ENCODE results near the gene IL34. TPM values are rescaled to one million over a fixed set of nuclear protein-coding genes. Genes with fewer than 3 reads are reported as not detected.
"Not testable (repeated sequence)": the region's sequence is repeated elsewhere in the genome, so short reads cannot be mapped to it uniquely, and the experiment has no call there.

IL34 gene
- total RNA-seq, 1 donor from 2014 or later: not detected

DNA sequence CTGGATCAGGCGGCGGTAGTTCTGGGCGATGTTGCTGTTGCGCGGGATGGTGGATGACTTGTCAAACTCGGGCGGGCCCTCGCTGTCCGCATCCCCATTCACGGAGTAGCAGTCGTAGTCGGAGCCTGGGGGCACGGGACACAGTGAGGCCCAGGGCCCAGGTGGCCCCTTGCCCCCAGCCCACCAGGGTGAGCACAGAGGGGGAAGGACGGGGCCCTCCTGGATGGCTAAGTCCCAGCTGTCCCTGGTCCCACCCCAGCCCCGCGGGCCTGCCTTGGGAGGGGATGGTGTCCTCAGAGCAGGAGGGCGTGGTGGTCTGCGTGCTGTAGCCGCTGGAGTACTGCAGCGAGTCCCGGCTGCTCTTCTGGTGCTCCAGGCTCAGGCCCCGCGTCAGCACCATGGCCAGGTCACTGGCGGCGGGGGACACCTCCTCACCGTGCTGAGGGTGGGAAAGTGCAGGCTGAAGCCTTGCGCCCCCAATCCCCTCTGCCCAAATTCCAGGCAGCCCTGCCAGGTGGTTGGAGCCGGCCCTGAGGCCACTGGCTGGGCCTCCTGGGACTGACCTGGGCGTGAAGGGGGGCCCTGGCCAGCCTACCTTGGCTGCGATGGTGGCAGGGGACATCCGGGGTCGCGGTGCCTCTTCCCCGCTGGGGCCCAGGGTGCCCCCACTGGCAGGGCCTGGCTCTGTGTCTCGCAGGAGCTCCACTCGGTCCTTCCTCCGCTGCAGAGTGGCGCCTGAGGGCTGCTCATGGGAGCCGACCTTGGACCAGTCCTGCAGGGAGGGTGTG lies 18.2 kb downstream of the IL34 start:
- no peak for DNase-seq (ENCODE audit: low spot score)
- Mint-ChIP-seq H3K9me3 (no peaks in the 10 kb centered on the region), H3K27ac (no peak overlapping the region), H3K4me1 (ENCODE audit: low read depth) (no peaks in the 10 kb centered on the region), H3K4me3 (no peak overlapping the region), H3K27me3 (ENCODE audit: insufficient read depth) (peaks cover 9% of the 10 kb centered on the region), H3K36me3 (ENCODE audit: low read depth) (no peaks in the 10 kb centered on the region)
- intact Hi-C loops (cut with micrococcal nuclease): no loop called here

DNA sequence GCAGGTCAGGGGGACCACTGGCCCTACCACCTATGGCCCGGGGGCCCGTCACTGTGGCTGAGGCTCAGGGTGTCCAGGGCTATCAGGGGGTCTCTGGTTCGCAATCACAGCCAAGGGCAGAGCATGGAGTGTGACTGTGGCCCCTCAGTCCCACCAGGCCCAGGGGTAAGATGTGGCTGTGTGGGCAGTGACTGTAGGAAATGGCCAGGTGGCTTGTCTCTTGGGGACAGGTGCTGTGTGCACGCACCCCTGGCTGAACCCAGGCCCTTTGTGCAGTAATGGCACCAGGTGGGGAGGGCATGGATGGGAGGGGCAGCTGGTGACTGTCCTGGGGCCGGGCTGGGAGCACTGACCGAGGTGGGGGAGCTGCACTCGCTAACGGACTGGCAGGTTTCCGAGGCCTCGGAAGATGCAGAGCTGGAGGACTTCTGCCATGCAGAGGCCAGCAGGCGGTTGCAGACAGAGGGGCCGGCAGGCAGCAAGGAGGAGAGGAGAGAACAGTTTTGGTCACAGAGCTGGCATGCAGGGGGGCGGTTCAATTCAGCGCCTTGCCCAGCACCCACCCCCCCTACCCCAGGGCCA lies 18.8 kb downstream of the IL34 start:
- Mint-ChIP-seq H3K27me3 (ENCODE audit: insufficient read depth) (peaks cover 9% of the 10 kb centered on the region), H3K9me3 (no peaks in the 10 kb centered on the region), H3K36me3 (ENCODE audit: low read depth) (no peaks in the 10 kb centered on the region), H3K4me3 (no peak overlapping the region), H3K4me1 (ENCODE audit: low read depth) (no peaks in the 10 kb centered on the region), H3K27ac (no peak overlapping the region)
- intact Hi-C loops (cut with micrococcal nuclease): no loop called here
- DNase-seq (ENCODE audit: low spot score): no peak

DNA sequence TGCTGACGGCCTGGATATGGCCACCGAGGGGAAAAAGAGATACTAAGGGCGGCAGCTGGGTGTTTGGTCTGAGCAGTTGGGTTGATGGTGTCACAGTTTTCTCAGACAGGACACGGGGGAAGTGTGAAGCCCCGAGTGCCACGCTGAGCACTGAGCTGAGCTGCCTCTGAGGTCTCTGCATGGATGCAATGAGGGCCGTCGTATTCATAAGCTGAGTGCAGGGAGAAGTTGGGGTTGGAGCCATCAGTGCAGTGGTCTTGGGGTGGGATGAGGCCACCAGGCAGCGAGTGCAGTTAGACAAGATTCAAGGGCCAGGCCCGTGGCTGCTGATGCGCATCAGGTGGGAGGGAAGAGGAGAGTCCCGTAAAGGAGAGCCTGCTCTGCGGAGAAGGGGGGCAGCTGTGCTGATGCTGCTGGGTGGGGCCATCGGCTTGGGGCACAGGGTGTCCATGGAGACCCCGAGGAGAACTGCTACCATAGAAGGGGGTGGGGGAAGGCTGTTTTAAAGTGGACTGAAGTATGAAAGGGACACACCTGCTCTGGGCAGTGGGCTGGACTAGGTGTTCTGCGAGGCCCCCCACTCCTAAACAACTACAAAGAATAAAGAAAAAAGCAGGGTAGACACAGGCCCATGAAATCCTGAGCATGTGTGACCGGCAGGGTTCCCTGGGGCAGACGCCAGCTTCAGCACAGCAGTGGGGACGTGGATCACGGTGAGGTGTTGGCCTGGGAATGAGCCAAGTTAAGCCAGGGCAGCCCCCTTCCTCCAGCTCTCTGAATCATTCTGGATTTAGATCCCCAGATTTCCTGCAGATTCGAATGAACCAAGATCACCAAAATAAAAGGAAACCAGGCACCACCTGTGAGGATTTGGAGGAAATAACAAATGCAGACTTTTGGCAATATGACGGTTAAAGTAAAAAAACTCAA lies 19.7 kb downstream of the IL34 start:
- Mint-ChIP-seq H3K27me3 (ENCODE audit: insufficient read depth) (peaks cover 9% of the 10 kb centered on the region), H3K4me1 (ENCODE audit: low read depth) (no peaks in the 10 kb centered on the region), H3K36me3 (ENCODE audit: low read depth) (no peaks in the 10 kb centered on the region), H3K27ac (no peak overlapping the region), H3K4me3 (no peak overlapping the region), H3K9me3 (no peaks in the 10 kb centered on the region)
- DNase-seq (ENCODE audit: low spot score): no peak
- intact Hi-C loops (cut with micrococcal nuclease): no loop called here

DNA sequence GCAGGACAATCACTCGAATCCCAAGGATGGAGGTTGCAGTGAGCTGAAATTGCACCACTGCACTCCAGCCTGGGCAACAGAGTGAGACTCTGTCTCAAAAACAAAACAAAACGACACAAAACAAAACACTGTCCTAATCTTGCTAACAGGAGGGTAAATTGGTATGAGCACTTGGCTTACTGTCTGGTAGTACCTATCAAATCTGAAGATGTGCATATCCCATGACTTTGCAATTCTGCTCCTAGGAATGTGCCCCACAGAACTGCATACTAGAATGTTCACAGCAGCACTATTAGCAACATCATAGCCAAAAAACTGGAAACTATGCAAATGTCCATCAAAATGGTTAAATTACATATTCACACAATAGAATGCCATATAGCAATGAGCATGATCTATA lies 23.8 kb downstream of the IL34 start:
- intact Hi-C loops (cut with micrococcal nuclease): no loop called here
- Mint-ChIP-seq H3K4me3 (no peak overlapping the region), H3K4me1 (ENCODE audit: low read depth) (no peaks in the 10 kb centered on the region), H3K27ac (no peak overlapping the region), H3K27me3 (ENCODE audit: insufficient read depth) (peaks cover 9% of the 10 kb centered on the region), H3K9me3 (no peaks in the 10 kb centered on the region), H3K36me3 (ENCODE audit: low read depth) (no peaks in the 10 kb centered on the region)
- DNase-seq (ENCODE audit: low spot score): no peak

DNA sequence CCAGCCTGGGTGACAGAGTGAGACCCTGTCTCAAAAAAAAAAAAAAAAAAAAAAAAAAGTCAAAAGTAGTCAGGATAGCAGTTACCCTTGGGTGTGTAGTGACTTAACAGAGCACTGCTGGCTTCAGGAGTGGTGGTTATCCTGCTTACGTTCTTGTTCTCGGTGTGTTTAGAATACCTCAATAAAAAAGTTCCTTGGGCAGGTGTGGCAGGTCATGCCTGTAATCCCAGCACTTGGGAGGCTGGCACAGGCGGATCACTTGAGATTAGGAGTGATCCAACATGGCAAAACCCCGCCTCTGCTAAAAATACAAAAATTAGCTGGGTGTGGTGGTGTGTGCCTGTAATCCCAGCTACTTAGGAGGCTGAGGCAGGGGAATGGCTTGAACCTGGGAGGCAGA lies 24.6 kb downstream of the IL34 start:
- not testable (repeated sequence) for H3K27me3 Mint-ChIP-seq (ENCODE audit: insufficient read depth); H3K27ac Mint-ChIP-seq

DNA sequence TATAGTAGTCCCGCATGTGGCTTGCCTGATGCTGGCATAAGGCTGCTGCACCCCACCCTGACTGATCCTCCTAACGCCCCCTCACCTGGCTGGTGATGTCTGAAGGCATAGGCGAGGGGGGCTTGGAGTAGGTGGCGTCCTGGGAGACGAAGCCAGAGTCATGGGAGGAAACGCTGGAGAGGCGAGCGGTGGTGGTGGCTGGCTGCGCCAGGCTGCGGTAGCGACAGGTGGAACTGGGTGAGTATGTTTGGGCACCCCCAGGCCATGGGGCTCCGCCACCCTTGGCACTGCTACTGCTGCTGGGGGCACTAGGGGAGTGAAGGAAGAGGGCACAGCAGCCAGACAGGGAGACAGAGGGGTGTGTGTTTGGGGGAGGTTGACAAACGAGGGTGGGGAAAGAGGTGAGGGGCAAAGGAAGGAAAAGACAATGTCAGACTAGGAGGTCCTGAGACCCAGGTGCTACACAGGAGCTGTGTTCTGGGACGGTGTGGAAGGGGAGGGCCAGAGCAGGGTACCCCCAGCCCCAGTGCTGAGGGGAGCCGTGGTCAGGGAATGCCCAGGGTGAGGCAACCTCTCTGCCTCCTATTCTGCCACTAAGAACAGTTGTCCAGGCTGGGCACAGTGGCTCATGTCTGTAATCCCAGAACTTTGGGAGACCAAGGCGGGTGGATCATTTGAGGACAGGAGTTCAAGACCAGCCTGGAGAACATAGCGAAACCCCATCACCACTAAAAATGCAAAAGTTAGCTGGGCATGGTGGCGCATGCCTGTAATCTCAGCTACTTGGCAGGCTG lies 28.1 kb downstream of the IL34 start:
- Mint-ChIP-seq H3K27ac (no peak overlapping the region), H3K36me3 (ENCODE audit: low read depth) (peaks cover 2% of the 10 kb centered on the region), H3K27me3 (ENCODE audit: insufficient read depth) (no peaks in the 10 kb centered on the region), H3K4me1 (ENCODE audit: low read depth) (peaks cover 5% of the 10 kb centered on the region), H3K9me3 (no peaks in the 10 kb centered on the region), H3K4me3 (no peak overlapping the region)
- intact Hi-C loops (cut with micrococcal nuclease): no loop called here
- DNase-seq (ENCODE audit: low spot score): no peak

More for the DNA sequence above, 24.6 kb downstream of the IL34 start:
- H3K4me3 Mint-ChIP-seq; H3K36me3 Mint-ChIP-seq (ENCODE audit: low read depth); intact Hi-C loops (cut with micrococcal nuclease); H3K9me3 Mint-ChIP-seq; DNase-seq (ENCODE audit: low spot score); H3K4me1 Mint-ChIP-seq (ENCODE audit: low read depth): not testable (repeated sequence)

DNA sequence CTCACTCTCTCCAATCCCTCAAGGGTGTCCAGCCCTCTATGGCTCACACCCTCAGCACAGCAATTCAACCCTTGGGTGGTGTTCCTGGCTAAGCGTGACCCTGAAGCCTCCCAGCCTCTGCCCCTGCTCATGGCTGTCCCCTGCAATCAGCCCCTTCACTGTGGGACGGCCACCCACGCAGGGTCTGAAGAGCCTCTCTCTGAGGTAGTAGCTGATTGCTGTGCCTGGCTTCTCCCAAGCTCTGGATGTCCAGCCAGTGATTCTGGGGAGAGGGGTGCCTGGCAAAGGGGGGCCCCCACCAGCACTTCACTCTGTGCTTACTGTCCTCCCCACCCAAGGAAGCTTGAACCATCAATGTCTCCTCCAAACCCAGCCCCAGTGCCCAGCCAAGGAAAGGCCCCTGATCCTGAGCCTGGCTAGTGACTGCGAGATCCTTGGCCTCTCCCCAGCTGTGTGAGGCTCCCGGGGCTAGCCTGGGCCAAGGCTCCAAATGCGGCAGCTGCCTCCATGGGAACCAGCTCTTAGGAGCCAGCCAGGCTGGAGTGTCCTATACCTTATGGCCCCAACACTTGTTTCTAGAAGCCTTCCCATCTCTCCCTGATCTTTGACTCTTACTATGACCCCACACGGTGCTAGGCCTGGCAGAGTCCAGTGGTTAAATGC lies 29.6 kb downstream of the IL34 start:
- H3K4me3 Mint-ChIP-seq: no peak overlapping the region
- H3K27ac Mint-ChIP-seq: no peak overlapping the region
- no peaks in the 10 kb centered on the region for H3K9me3 Mint-ChIP-seq
- peaks cover 5% of the 10 kb centered on the region for H3K4me1 Mint-ChIP-seq (ENCODE audit: low read depth)
- H3K27me3 Mint-ChIP-seq (ENCODE audit: insufficient read depth): no peaks in the 10 kb centered on the region
- peaks cover 2% of the 10 kb centered on the region for H3K36me3 Mint-ChIP-seq (ENCODE audit: low read depth)
- no peak for DNase-seq (ENCODE audit: low spot score)
- intact Hi-C loops (cut with micrococcal nuclease): no loop called here

DNA sequence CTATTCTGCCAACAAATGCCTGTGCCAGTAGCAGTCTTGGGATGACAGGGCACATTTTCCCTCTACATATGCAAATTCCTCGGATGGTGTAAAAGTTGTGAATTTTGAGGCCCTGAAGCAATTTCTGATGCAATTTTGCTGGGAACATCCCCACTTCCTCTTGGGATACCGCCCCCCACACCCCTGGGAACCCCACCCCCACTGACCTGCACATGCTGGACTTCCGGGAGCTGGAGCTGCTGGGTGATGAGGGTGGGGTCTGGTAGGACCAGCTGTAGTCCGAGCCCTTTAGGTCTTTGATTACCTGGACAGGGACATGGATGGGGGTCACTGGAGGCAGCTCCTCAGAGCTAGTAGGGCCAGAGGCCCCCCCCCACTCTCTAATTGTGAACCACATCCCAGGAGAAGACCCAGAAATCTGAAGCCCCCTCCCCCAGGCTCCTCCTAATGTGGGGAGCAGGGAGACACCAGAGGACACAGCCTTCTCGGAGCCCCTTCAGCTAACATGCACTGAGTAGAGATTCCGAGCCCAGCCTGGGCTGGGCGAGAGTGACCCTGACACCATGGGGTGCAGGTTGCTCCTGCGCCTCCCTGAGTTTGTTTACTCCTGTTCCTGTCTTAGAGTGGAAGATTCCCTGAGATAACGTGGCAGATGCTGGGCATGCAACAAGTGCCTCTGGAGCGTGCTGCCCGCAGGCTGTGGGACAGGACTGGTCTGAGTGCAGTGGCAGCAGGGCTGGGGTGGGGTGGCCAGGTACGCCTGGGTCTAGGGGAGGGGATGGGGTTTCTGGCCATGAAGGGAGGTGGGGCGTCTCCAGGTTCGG lies 30.5 kb downstream of the IL34 start:
- Mint-ChIP-seq H3K36me3 (ENCODE audit: low read depth) (peaks cover 2% of the 10 kb centered on the region), H3K9me3 (no peaks in the 10 kb centered on the region), H3K27me3 (ENCODE audit: insufficient read depth) (no peaks in the 10 kb centered on the region), H3K4me3 (no peak overlapping the region), H3K4me1 (ENCODE audit: low read depth) (peaks cover 5% of the 10 kb centered on the region), H3K27ac (no peak overlapping the region)
- intact Hi-C loops (cut with micrococcal nuclease): no loop called here
- DNase-seq (ENCODE audit: low spot score): no peak

DNA sequence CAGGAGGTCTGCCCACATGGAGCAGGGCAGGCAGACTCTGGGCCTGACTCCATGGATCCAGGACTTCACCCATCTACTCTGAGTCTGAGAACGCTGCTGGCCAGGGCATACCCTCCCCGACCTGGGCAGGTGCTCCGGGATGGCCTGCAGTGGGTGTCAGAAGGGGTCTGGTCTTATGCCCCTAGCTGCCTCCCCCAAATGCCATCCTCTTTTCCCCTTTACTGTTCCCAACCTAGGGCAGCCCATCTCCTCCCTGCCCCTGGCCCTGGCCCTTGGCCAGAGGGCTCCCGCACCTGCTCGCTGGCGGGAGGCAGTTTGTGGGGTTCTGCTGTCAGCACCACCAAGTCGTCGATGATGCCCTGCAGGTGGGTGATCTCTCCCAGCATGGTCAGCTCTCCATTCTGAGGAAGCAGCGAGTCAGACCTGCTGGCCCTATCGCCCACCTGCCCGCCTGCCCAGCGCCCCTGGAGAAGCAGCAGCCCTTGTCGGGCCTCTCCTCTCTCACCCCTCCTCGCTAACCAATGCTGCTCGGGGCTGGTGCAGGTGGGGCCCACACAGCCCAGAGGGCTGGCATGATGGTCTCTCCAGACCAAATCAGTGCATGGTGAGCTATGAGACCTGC lies 31.3 kb downstream of the IL34 start:
- no peak overlapping the region for H3K4me3 Mint-ChIP-seq
- no peak overlapping the region for H3K27ac Mint-ChIP-seq
- no peak for DNase-seq (ENCODE audit: low spot score)
- intact Hi-C loops (cut with micrococcal nuclease): no loop called here
- peaks cover 2% of the 10 kb centered on the region for H3K36me3 Mint-ChIP-seq (ENCODE audit: low read depth)
- H3K9me3 Mint-ChIP-seq: no peaks in the 10 kb centered on the region
- H3K27me3 Mint-ChIP-seq (ENCODE audit: insufficient read depth): peaks cover 3% of the 10 kb centered on the region
- H3K4me1 Mint-ChIP-seq (ENCODE audit: low read depth): peaks cover 5% of the 10 kb centered on the region

DNA sequence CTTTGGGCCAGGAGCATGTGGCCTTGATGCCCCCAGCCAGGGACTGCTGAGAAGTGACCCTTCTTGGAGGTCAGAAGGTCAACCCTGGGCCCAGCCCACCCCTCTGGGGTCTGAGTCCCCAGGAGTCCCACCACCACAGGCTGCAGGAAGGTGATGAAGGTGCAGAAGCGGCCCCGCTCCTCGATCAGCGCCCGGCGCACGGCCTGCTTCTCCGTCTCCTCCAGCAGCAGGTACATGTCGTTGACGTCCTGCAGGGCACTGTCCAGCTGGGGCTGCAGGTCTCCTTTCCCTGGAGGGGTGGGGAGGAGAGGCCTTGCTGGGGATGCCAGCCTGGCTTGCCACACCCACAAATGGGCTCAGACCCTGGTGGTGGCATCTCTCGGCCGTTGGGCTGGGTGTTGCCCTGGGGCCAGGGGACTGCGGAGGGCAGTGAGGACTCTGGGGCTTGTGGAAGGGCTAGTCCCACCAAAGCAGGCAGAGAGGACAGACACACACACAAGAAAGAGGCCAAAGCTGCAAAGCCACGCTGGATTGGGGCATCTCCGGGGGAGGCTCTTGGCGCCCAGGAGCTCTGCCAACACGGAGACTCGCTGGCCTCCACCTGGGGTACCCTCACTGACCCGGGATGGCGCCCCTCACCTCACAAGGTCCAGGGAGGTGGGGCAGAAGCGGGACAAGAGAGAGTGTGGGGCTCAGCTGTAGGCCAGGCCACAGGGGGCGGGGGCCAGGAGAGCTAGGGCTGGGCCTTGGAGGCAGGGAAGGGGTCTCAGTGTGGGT lies 31.9 kb downstream of the IL34 start:
- peaks cover 2% of the 10 kb centered on the region for H3K36me3 Mint-ChIP-seq (ENCODE audit: low read depth)
- peaks cover 4% of the 10 kb centered on the region for H3K27me3 Mint-ChIP-seq (ENCODE audit: insufficient read depth)
- H3K27ac Mint-ChIP-seq: no peak overlapping the region
- no peak for DNase-seq (ENCODE audit: low spot score)
- H3K9me3 Mint-ChIP-seq: no peaks in the 10 kb centered on the region
- peaks cover 5% of the 10 kb centered on the region for H3K4me1 Mint-ChIP-seq (ENCODE audit: low read depth)
- intact Hi-C loops (cut with micrococcal nuclease): no loop called here
- H3K4me3 Mint-ChIP-seq: no peak overlapping the region

All from activated T-helper 1 cell treated with anti-CD3 and anti-CD28 coated beads, Interleukin-12 subunit alpha, Interleukin-12 subunit beta, Interleukin-2, Interleukin-4 antibody, amounts not matched to agents 30 ng/mL and 10 ng/mL and 1 ng/mL, durations not matched to agents 14 hours and 24 hours and 36 hours (primary cell).